T-helper 1 cell treated with Interleukin-12 subunit alpha and Interleukin-12 subunit beta and Interleukin-4 antibody, amounts not matched to agents 30 μg/mL and 1 μg/mL, for 36 hours (primary cell): ENCODE data around the gene HS3ST6.
"Not testable (repeated sequence)": the region's sequence is repeated elsewhere in the genome, so short reads cannot be mapped to it uniquely, and the experiment has no call there.

Source experiments
- H3K27ac Mint-ChIP-seq: one replicate; pipeline ENCODE4 v1.8.0; 2021; ENCODE audit warnings: mild to moderate bottlenecking, mixed read lengths
- H3K27me3 Mint-ChIP-seq: one replicate; pipeline ENCODE4 v1.8.0; 2021; ENCODE audit warnings: low read depth, mixed read lengths
- H3K36me3 Mint-ChIP-seq: one replicate; pipeline ENCODE4 v1.8.0; 2021; ENCODE audit warnings: low read depth, mixed read lengths
- H3K4me1 Mint-ChIP-seq: one replicate; pipeline ENCODE4 v1.8.0; 2021; ENCODE audit warnings: low read depth, mixed read lengths
- H3K4me3 Mint-ChIP-seq: one replicate; pipeline ENCODE4 v1.8.0; 2021; ENCODE audit warnings: mild to moderate bottlenecking, moderate library complexity, mixed read lengths
- H3K9me3 Mint-ChIP-seq: one replicate; pipeline ENCODE4 v1.8.0; 2021; ENCODE audit warnings: mixed read lengths

The HS3ST6 gene

GRCh38 chr16:1957434-1958142, 39.4 kb upstream of the HS3ST6 start:
- not testable (repeated sequence) for H3K4me3 Mint-ChIP-seq, H3K9me3 Mint-ChIP-seq, H3K27me3 Mint-ChIP-seq, H3K27ac Mint-ChIP-seq
- peaks cover 24% of the 10 kb centered on the region for H3K4me1 Mint-ChIP-seq
- H3K36me3 Mint-ChIP-seq = peaks cover 19% of the 10 kb centered on the region

GRCh38 chr16:1953734-1954133, 35.5 kb upstream of the HS3ST6 start:
- Mint-ChIP-seq H3K4me1 (no peaks in the 10 kb centered on the region), H3K4me3 (no peak overlapping the region), H3K27me3 (peaks cover 7% of the 10 kb centered on the region), H3K9me3 (no peaks in the 10 kb centered on the region), H3K36me3 (no peaks in the 10 kb centered on the region), H3K27ac (no peak overlapping the region)

DNA sequence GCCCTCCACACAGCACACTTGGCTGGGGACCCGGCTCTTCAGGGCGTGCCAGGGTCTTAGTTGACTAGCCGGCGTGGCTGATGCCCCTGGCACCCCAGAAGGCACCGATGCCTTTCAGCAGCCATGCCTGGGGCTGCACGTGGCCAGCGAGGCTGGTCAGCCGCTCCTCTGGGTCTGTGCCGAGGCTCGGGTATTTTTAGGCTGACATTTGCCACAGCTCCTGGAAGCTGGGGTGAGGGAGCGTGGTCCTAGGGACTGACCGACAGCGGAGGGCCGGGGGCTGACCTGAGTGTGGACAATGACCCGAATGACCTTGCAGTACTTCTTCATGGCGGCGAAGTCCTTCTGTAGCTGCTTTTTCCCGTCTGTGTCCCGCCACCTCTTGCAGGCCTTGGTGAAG, 32.3 kb upstream of the HS3ST6 start:
- Mint-ChIP-seq H3K4me1 (no peaks in the 10 kb centered on the region), H3K9me3 (no peaks in the 10 kb centered on the region), H3K27me3 (peaks cover 7% of the 10 kb centered on the region), H3K4me3 (no peak overlapping the region), H3K36me3 (no peaks in the 10 kb centered on the region), H3K27ac (no peak overlapping the region)

GRCh38 chr16:1950047-1950446, 31.8 kb upstream of the HS3ST6 start:
- Mint-ChIP-seq H3K36me3 (no peaks in the 10 kb centered on the region), H3K27me3 (peaks cover 7% of the 10 kb centered on the region), H3K27ac (no peak overlapping the region), H3K9me3 (no peaks in the 10 kb centered on the region), H3K4me3 (no peak overlapping the region), H3K4me1 (no peaks in the 10 kb centered on the region)

DNA sequence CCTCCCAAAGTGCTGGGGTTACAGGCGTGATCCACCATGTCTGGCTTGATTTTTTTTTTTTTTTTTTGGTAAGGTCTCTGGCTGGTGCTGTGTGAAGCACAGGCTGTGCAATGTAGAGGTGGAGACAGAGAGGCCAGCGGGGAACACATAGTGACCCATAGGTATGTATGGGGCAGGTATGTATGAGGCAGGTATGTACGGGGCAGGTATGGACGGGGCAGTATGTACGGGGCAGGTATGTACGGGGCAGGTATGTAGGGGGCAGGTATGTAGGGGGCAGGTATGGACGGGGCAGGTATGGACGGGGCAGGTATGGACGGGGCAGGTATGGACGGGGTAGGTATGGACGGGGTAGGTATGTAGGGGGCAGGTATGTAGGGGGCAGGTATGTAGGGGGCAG, 31.3 kb upstream of the HS3ST6 start:
- Mint-ChIP-seq H3K9me3 (no peaks in the 10 kb centered on the region), H3K27ac (no peak overlapping the region), H3K36me3 (no peaks in the 10 kb centered on the region), H3K27me3 (peaks cover 7% of the 10 kb centered on the region), H3K4me3 (no peak overlapping the region), H3K4me1 (peaks cover under 1% of the 10 kb centered on the region)

DNA sequence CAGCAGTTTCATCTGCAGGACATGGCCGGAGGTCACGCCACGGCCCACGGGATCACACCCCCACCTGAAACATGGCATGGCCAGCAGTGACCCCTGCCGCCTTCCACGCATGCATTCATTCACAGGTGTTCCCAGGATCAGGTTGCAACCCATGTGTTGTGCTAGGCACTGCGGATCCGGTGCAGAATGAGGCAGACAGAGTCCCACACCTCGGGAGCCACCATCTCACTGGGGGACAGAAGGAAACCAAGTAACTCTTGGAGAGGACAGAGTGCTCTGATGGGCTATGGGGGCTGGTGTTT, 29.1 kb upstream of the HS3ST6 start:
- Mint-ChIP-seq H3K27ac (no peak overlapping the region), H3K27me3 (peaks cover 2% of the 10 kb centered on the region), H3K36me3 (no peaks in the 10 kb centered on the region)

GRCh38 chr16:1946495-1947368, 28.5 kb upstream of the HS3ST6 start:
- Mint-ChIP-seq H3K27me3 (no peaks in the 10 kb centered on the region), H3K36me3 (no peaks in the 10 kb centered on the region), H3K9me3 (no peaks in the 10 kb centered on the region), H3K4me1 (peaks cover 11% of the 10 kb centered on the region), H3K4me3 (no peak overlapping the region), H3K27ac (no peak overlapping the region)

More for the DNA sequence above, 29.1 kb upstream of the HS3ST6 start:
- H3K9me3 Mint-ChIP-seq = no peaks in the 10 kb centered on the region
- H3K4me3 Mint-ChIP-seq = no peak overlapping the region
- H3K4me1 Mint-ChIP-seq = peaks cover 6% of the 10 kb centered on the region

DNA sequence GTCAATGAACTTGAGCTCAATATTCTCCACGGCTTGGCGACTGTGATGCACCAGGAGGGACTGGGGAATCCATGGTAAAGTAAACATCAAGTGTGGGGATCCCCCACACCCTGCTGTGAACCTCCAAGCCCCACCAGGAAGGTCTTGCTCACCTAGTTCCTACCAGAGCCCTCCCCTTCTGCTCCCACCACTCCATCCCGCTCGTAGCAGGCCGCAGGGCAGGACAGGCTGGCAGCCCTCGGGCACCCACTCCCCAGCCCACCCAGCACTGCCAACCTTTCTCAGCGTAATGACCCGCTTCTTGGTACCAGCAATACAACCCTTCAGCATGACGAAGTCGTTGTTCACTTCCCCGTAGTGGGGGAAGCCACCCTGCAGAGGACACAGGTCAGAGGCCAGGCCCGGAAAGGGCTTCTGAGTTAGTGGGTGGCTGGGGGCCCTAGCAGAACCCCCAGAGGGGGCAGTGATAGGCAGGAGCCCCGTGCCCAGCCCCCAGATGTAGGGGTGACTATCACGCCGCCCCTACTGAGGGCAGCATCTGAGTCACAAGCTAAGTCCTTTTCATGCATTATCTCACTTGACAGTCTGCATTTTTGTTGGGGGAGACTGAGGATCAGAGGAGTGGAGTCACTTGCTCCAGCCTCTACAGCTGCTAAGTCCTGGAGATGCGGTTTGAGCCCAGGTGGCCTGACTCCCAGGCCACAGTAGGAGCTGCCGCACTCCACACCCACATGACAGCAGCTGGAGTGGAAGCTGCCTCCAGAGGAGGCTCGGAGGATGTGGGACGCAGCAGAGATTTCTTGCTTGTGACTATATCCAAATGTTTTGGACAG, 27.6 kb upstream of the HS3ST6 start:
- no peaks in the 10 kb centered on the region for H3K9me3 Mint-ChIP-seq
- H3K4me3 Mint-ChIP-seq = no peak overlapping the region
- peaks cover 1% of the 10 kb centered on the region for H3K36me3 Mint-ChIP-seq
- no peaks in the 10 kb centered on the region for H3K27me3 Mint-ChIP-seq
- H3K4me1 Mint-ChIP-seq = peaks cover 17% of the 10 kb centered on the region
- no peak overlapping the region for H3K27ac Mint-ChIP-seq

DNA sequence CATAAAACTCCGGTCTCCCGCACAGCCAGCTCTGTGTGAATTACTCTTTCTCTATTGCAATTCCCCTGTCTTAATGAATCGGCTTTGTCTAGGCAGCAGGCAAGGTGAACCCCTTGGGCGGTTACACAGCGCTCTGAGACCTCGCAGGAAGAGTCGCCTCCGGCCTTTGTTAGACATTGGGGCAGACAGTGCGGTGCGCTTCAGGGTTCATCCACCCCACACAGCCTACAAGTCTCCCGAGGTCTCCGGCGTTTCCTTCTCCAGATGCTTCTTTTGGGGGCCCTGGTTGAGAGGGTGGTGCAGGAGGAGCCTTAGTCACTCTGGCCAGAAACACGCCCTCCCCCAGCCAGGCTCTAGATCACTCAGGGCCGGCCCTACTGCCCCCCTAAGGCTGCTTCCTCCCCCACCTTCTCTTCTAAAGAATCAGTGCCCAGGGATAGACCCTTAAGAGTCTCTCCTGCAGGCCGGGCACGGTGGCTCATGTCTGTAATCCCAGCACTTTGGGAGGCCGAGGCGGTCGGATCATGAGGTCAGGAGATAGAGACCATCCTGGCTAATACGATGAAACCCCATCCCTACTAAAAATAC, 26.5 kb upstream of the HS3ST6 start:
- Mint-ChIP-seq H3K27me3 (no peaks in the 10 kb centered on the region), H3K4me1 (peaks cover 17% of the 10 kb centered on the region), H3K36me3 (peaks cover 1% of the 10 kb centered on the region), H3K4me3 (peak overlapping the region; percentile 84), H3K9me3 (no peaks in the 10 kb centered on the region), H3K27ac (peak overlapping the region; percentile 80)

DNA sequence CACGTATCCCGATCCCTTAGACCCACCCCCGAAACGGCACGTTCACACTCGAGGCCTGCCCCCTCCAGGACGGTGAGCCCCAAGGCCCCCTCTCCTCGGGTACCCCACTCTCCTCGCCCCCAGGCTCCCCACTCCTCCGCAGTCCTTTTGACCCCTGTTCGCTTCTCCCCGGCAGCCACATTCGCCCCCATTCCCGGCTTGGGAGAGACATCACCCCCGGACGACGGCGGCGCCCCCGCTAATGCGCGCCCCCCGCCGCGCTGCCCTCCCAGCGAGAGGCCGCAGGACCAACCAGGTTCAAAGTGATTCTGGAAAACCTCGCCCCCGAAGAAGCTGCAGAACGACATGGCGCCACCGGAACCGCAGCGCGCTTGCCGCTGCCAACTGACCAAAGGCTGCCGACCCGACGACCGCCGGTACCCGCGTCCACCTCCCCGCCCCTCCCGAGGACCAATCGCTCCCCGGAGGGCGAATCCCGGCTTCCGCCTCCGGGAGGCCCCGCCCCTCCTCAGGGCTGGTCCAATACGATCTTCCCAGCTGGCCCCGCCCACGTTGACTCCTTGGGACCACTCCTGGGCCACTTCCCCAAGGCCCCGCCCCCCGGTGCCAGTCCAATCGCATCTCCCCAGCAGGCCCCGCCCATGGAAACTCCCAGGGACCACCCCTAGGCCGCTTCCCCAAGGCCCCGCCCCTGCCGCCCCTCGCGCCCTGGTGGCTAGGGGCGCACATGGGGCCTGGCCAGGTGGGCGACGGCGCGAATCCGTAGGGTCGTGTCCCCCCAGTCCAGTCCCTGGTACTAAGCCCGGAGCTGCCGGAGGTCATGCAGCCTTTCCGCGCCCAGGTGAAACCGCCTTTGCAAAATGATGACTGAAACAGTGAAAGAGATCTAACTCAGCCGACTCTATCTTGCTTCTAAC, 24.9 kb upstream of the HS3ST6 start, which contains the start of gene MSRB1:
Gene MSRB1, minus strand, starts transcription at position 390 of the 917 bp plus-strand sequence. Its CDS starts 43 bp downstream, at position 347.
- Mint-ChIP-seq H3K27ac (peak within 1 kb of the TSS; percentile 80), H3K4me3 (peak within 1 kb of the TSS; percentile 84), H3K27me3 (no peaks in the 10 kb centered on the region), H3K36me3 (peaks cover 5% of the 10 kb centered on the region), H3K9me3 (no peaks in the 10 kb centered on the region), H3K4me1 (peaks cover 17% of the 10 kb centered on the region)

- Mint-ChIP-seq H3K4me1 (peaks cover 17% of the 10 kb centered on the region), H3K36me3 (peaks cover 7% of the 10 kb centered on the region), H3K27ac (peak overlapping the region; percentile 80), H3K4me3 (peak overlapping the region; percentile 84), H3K9me3 (no peaks in the 10 kb centered on the region), H3K27me3 (no peaks in the 10 kb centered on the region)
Measured at GRCh38 chr16:1942047-1942809, 24.0 kb upstream of the HS3ST6 start.

GRCh38 chr16:1941162-1942046, 23.2 kb upstream of the HS3ST6 start:
- Mint-ChIP-seq H3K4me1 (peaks cover 17% of the 10 kb centered on the region), H3K4me3 (peak overlapping the region; percentile 84), H3K36me3 (peaks cover 7% of the 10 kb centered on the region), H3K27ac (no peak overlapping the region), H3K27me3 (no peaks in the 10 kb centered on the region), H3K9me3 (no peaks in the 10 kb centered on the region)
